GM18858 (cell line): ENCODE data around the gene MYO16.

Source experiments
- ATAC-seq: cut with Tn5 transposase; IDR thresholded peaks from one replicate; pipeline ENCODE4 v1.9.1; 2021; ENCODE audit not compliant: unreplicated experiment

MYO16 gene

GRCh38 chr13:108927615-108928014 lies 298.2 kb downstream of the MYO16 start:
- no peak for ATAC-seq

- ATAC-seq = no peak
Measured at GRCh38 chr13:108929532-108930206, 300.3 kb downstream of the MYO16 start.

- no peak for ATAC-seq
Measured at GRCh38 chr13:108932196-108932595, 302.8 kb downstream of the MYO16 start.

- ATAC-seq = no peak
Measured at GRCh38 chr13:108933061-108933460, 303.6 kb downstream of the MYO16 start.

- no peak for ATAC-seq
Measured at GRCh38 chr13:108938155-108938554, 308.7 kb downstream of the MYO16 start.

GRCh38 chr13:108940121-108940520 lies 310.7 kb downstream of the MYO16 start:
- no peak for ATAC-seq

DNA sequence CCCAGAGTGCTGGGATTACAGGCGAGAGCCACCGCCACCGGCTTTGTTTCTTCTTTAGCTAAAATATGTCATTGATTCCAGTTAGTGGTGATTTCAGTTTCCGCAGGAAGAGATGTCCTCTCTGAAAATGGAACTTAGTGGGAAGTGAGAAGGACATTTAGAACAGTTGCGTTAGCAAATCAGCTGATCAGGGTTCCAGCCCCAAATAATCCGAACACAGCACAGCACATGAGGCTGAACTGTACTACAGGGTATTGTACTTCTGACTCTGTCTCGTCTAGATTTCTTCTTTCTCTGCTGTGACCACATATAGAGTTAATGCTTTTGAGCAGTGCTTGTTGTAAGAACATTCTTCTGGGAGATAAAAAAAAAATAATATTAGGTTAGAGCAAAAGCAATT lies 314.4 kb downstream of the MYO16 start:
- ATAC-seq = no peak

DNA sequence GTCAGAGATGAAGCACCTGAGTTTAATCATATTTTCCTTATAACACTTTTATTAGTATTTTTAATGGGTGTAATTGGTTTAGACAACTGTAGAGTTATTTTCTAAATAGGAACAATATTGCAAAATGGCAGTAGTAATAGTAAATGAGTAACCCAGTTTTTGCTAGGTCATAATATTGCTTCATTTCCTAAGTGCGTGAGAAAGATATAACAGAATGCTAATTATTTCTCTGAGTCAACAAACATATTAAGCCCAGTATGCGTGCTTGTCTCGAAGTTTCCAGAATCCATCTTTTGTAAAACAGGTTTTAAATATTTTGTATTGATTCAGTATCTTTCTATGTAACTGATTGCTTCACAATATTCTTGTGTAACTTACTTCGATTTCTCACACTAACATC lies 315.3 kb downstream of the MYO16 start:
- no peak for ATAC-seq

- no peak for ATAC-seq
Measured at GRCh38 chr13:108947551-108948030, 318.2 kb downstream of the MYO16 start.

DNA sequence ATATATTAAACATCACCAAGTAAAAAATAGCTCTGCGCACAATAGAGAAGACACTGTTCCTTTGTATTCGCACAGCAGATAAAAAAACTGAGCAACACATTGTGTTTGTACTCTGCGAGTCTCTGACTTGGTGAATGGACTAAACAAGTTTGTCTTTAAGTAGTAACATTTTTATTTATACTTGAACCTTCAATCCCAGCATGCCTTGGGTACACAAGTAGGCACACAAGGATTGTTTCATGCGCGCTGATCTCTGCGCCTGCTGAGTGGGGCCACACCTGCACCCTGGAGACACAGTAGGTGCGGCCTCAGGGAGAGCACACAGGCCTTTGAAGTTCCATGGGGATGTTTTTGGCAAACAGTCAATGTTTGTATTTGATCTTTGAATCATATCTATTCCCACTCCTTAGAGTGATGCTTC lies 318.9 kb downstream of the MYO16 start:
- no peak for ATAC-seq

GRCh38 chr13:108950333-108951010 lies 321.1 kb downstream of the MYO16 start:
- no peak for ATAC-seq

GRCh38 chr13:108955741-108956140 lies 326.3 kb downstream of the MYO16 start:
- ATAC-seq = no peak

DNA sequence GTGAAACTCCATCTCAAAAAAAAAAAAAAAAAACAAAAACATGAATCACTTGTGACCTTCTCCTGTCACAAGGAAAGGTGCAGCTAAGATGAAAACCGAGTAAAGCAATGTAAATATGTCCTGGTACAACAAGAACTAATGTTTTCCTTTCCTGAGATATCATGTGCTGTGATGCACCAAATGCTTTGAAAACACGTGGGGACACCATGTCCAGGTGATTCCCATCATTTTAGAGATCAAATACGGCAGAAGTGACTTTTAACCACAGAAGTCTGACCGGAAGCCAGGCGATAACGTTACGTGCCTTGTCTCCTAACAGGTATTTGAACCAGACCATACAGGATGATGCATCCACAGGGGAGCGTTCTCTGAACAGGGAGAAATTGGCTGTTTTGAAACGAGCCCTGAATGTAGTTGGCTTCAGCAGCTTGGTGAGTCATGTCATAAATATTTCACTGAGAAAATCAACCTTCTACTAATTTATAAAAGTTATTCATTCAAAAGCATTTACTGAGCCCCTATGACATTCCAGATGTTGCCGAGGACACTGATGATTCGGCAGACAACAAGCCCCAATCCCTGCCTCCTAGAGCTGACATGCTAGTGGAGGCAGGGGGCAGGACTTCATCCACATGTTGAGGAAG lies 328.1 kb downstream of the MYO16 start:
- no peak for ATAC-seq

DNA sequence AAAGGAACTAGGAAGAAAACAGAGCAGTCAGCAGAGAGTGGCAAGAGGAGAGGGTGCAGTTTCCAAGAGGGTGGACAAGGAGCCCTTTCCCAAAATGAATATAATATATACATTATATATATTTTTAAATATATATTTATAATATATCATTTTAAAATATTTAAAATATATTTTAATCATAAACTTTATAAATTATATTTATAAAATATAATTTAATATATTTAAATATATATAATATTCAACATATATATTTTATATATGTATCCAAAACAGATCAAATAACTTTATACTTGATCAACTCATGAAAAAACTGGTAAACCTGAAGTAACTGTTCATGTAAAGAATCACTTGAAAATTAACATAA lies 328.6 kb downstream of the MYO16 start:
- ATAC-seq = no peak

GRCh38 chr13:108959234-108959633 lies 329.8 kb downstream of the MYO16 start:
- ATAC-seq = no peak

DNA sequence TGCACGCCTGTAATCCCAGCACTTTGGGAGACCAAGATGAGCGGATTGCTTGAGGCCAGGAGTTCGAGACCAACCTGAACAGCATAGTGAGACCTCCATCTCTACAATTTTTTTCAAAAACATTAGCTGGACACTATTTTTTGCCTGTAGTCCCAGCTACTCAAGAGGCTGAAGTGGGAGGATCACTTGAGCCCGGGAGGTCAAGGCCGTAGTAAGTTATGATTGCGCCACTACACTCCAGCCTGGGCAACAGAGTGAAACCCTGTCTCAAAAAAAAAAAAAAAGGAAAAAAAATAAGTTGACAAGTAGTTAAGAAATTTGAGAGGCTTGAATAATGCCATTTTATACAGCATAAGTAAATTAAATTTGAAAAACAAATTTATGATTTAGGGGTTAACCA lies 330.6 kb downstream of the MYO16 start:
- ATAC-seq = no peak

GRCh38 chr13:108961542-108962125 lies 332.2 kb downstream of the MYO16 start:
- peak; percentile 98 for ATAC-seq

DNA sequence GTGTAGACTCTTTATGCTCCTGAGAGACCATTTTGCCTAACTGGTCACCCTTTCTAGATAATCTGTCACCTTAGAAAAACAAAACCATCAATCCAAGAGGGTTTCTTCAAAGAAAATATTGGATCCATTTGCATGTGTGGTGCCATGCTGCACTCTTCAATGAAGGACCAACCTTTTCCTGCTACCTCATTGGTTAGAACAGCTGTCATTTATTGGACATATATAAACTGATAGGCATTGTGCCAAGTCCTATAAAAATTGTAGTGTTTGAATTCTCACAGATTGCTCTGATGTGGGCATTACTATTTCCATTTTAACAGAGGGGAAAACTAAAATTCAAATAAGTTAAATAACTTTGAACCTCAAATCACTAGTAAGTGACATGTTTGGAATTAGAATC lies 333.2 kb downstream of the MYO16 start:
- no peak for ATAC-seq

DNA sequence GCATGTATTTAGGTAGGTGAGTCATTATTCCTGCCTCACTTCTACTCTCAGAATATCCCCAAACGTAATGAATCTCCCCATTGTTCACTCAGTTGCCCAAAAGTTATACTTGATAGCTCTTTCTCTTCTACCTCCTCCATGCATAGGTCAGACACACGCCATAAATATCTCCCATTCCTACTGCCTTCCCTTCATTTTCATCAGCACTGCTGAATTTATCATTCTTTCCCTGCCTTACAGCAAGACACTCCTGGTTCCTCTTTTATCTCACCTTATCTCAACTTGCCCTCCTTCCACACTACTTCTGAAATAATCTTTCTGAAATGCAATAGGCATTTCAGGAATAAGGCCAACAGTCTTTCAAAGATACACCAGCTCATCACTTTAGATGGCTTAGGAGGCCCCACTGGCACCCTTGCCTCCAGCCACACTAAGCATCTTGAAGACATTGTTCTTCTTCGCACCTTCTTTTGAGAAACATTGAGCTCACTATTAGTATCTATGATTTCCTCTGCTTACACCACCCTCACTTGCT lies 333.9 kb downstream of the MYO16 start:
- ATAC-seq = no peak

DNA sequence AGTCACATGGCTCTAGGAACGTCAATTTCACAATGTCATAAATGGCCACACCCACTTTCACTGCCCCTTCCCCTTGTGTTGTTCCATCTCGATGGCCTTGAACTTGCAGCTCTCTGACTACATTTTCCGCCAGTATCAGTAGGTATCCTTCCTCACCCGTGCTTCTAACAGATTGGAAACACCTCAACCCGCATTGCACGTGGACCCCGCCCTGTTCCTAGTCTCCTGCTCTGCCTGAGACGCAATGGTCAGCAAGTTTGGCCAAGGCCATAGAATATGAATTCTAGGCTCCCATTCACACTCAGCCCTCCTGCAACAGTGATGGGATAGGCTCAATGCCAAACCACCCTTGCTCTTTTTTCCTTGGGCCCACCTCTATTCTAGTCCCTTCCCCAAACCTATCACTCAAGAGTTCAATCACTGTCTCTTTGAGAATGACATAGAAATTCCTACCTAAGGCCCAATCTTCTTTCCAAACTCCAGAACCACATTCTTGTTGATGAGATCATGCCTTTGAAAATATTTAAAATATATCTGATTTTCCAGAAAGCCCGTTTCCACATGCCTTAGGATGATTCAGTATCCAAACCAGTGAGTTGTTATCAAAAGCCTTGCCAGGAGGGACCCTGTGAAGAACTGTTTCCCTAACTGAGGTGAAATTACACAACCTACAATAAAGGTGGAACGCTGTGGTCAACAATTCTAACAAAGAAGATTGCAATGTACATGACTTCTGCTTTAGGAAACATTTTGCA lies 334.6 kb downstream of the MYO16 start:
- ATAC-seq = no peak

DNA sequence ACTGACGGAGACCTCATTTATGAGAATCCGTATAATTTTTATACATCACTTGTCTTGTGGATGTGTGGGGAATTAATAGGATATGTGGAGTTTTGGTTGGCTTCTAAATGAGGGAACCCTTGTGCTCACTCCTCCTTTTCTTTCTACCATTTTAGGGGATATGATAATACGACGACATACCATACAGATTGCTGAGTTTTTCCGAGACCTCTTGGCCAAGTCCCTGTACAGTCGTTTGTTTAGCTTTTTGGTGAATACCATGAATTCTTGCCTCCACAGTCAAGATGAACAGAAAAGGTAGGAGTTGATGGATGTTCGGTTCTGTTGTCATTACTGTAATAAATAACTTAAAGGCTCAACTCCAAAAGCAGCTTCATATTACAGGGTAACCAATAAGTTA lies 335.2 kb downstream of the MYO16 start:
- no peak for ATAC-seq
